Astrocyte of the spinal cord (primary cell): ENCODE results near the gene GSDME.
A peak's percentile ranks its signal among the peaks of the same experiment; 100 is the strongest.

Source experiments
- DNase-seq: peaks from one replicate; pipeline ENCODE4 v3.0.0; 2011; ENCODE audit warnings: low read depth, low spot score
- H3K4me3 ChIP-seq: 2 replicates; pipeline ENCODE4 v1.5.1; 2011; ENCODE audit warnings: low read depth, mild to moderate bottlenecking, low read length, moderate library complexity
- CTCF ChIP-seq: IDR thresholded peaks from 2 replicates; pipeline ENCODE4 v1.5.1; 2012; ENCODE audit warnings: low read depth, mild to moderate bottlenecking, low read length, inconsistent platforms
- in situ Hi-C: cut with HindIII; loops from 2 replicates; pipeline ENCODE4 v1.10.0; 2017; ENCODE audit warnings: low sequenced_read_pairs

Gene GSDME

DNA sequence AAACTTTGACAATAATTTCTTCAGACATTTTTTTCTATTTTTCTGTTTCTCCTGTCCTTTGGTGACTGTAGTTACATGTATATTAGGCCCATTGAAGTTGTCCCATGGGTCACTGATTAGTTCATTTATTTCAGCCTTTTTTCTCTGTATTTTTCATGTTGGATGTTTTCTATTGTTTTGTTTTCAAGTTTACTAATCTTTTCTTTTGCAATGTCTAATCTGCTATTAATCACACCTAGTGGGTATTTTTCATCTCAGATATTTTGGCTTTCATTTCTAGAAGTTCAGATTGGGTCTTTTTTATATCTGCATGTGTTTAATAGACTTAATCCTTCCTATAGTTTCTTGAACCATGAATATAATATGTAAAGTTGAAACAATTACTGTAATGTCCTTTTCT lies 99.3 kb downstream of the GSDME start:
- DNase-seq = no peak
- in situ Hi-C loops = no loop called here
- H3K4me3 ChIP-seq = no peak overlapping the region
- TF ChIP-seq CTCF = no peak

DNA sequence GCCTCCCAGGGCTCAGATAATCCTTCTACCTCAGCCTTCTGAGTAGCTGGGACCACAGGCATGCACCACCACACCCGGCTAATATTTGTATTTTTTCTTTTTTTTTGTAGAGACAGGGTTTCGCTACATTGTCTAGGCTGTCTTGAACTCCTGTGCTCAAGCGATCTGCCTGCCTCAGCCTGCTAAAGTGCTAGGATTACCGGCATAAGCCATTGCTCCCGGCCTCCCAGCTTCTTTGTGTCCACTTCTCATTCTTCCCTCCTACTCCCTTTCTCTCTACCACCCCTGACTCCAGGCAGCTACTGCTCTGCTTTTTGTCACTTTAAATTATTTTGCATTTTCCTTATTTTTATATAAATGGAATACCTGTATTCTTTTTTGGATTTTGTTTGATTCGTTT lies 100.7 kb downstream of the GSDME start:
- TF ChIP-seq CTCF = no peak
- no peak overlapping the region for H3K4me3 ChIP-seq
- in situ Hi-C loops = no loop called here
- DNase-seq = no peak

- no peak overlapping the region for H3K4me3 ChIP-seq
- in situ Hi-C loops = no loop called here
These were observed 103.0 kb downstream of the GSDME start for GRCh38 chr7:24654305-24654704.

DNA sequence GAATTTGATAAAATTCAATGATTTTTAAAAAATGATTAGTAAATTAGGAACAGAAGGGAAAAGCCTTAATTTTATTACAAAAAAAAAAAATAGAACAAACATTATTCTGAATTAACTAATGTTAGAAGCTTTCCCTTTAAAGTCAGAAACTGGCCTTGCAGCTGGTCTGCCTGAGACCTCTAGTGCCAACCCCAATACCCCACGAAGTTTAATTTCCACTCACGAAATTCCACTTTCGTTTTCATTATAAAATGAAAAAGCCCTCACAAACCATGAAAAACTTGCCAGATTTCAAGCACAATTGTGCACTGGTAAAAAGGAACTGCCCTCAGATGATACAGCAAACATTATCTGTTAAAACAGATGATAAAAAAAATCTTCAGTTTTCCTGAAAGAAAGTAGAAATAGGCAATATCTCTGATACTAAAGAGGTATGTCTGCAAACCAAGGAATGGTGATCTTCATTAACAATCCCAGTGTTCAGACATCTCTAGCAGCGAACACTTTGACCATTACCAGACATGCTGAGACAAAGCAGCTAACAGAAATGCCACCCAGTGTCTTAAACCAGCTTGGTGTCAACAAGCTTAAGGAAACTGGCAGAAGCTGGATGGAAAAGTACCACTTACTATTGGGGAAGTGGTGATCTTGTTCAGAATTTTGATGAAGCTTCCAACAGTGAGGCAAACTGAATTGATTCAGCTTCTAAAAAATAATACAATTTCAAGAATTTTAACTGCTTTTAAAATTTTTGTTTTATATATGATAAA lies 103.8 kb downstream of the GSDME start:
- no peak for DNase-seq
- peak overlapping the region; percentile 17 for H3K4me3 ChIP-seq
- in situ Hi-C loops = no loop called here
- TF ChIP-seq CTCF = no peak

More at GRCh38 chr7:24654305-24654704, 103.0 kb downstream of the GSDME start:
- no peak for TF ChIP-seq CTCF
- DNase-seq = no peak

GRCh38 chr7:24652251-24652939 lies 104.9 kb downstream of the GSDME start:
- in situ Hi-C loops = no loop called here
- no peak overlapping the region for H3K4me3 ChIP-seq
- no peak for DNase-seq
- TF ChIP-seq CTCF = no peak
